Natural killer cell treated with Interleukin-12 subunit alpha and Interleukin-12 subunit beta and Interleukin-15 and Interleukin-18, amount 100 ng/mL, for 72 hours (primary cell): ENCODE data around the gene ANK3. TPM values are rescaled to one million over a fixed set of nuclear protein-coding genes. Genes with fewer than 3 reads are reported as not detected.

Experiments
- ATAC-seq, 2 donors: fragments of 150-1000 bp; cut with Tn5 transposase in 1 of 2; sonication (Bioruptor Pico), chemical (Tn5 transposase) in 1 of 2; 2 replicates each; pipeline ENCODE4 v1.10.0; 2021
- DNase-seq: peaks from one replicate; pipeline ENCODE4 v3.0.0; 2022; ENCODE audit warnings: low spot score
- H3K27ac Mint-ChIP-seq, 2 donors: 1 replicate in 1 of 2; 2 replicates in 1 of 2; pipeline ENCODE4 v1.8.0; 2022; ENCODE audit warnings: mixed read lengths in 2 of 2, mild to moderate bottlenecking in 1 of 2, moderate library complexity in 1 of 2
- H3K27me3 Mint-ChIP-seq, 2 donors: 1 replicate in 1 of 2; 2 replicates in 1 of 2; pipeline ENCODE4 v1.8.0; 2022; ENCODE audit warnings: mixed read lengths in 2 of 2
- H3K36me3 Mint-ChIP-seq: one replicate; pipeline ENCODE4 v1.8.0; 2022; ENCODE audit warnings: mixed read lengths
- H3K4me1 Mint-ChIP-seq, 2 donors: 1 replicate in 1 of 2; 2 replicates in 1 of 2; pipeline ENCODE4 v1.8.0; 2022; ENCODE audit warnings: low read depth in 2 of 2, mixed read lengths in 2 of 2, mild to moderate bottlenecking in 1 of 2
- H3K4me3 Mint-ChIP-seq: one replicate; pipeline ENCODE4 v1.8.0; 2022; ENCODE audit warnings: mixed read lengths
- H3K9me3 Mint-ChIP-seq: 2 replicates; pipeline ENCODE4 v1.8.0; 2022; ENCODE audit warnings: mixed read lengths
- total RNA-seq, 2 donors: library from RNA; stranded (reverse); gene quantifications; one replicate each; pipeline ENCODE4 v1.2.3, GENCODE V29; 2022

The ANK3 gene
- total RNA-seq, 2 donors from 2014 or later, result 22.0 to 92.7 TPM

DNA sequence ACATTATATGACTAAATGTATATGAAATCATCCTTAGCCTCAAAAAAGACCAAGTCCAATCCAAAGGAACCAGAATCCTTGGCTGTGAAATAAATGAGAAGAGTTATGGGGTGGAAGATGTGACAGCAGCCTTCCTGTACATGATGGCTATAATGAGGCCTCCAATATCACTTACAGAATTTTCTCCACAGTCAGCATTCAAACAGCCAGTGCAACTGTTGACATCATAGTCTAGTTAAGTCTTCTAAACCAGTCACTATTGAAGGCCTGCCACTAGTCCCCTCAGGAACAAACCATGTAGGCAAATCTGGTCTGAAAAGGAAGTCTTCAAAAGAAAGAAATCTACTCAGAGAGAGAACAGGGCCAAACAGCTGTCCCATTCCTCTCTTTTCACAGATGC lies 263.8 kb downstream of the ANK3 start:
- ATAC-seq (no peak), DNase-seq (no peak)
- H3K27me3 Mint-ChIP-seq, result no peaks in the 10 kb centered on the region
- no peaks in the 10 kb centered on the region for H3K36me3 Mint-ChIP-seq
- no peaks in the 10 kb centered on the region for H3K4me1 Mint-ChIP-seq
- no peak overlapping the region for H3K4me3 Mint-ChIP-seq
- H3K9me3 Mint-ChIP-seq, result no peaks in the 10 kb centered on the region
- no peak overlapping the region for H3K27ac Mint-ChIP-seq

DNA sequence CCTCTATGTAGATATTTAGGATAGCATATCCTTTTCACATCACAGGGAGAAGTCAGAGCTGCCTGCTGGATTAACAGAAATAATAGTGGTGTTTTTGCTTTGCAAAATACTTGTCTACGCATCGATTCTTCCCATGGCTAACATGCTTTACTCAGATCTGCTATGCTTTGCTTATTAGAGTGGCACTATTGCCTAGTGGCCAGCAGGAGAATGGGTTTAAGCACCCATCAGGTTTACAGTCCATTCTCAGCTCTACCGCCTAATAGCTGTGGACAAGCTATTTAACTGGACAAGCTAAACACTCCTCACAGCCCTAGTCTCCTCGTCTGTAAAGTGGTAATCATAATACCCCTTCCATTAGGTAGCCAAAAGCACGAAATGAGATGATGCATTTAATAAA lies 265.1 kb downstream of the ANK3 start:
- no peak overlapping the region for H3K4me3 Mint-ChIP-seq
- H3K27me3 Mint-ChIP-seq, result no peaks in the 10 kb centered on the region
- H3K36me3 Mint-ChIP-seq, result no peaks in the 10 kb centered on the region
- H3K27ac Mint-ChIP-seq, result no peak overlapping the region
- no peak for ATAC-seq
- no peak for DNase-seq
- no peaks in the 10 kb centered on the region for H3K9me3 Mint-ChIP-seq
- no peaks in the 10 kb centered on the region for H3K4me1 Mint-ChIP-seq

DNA sequence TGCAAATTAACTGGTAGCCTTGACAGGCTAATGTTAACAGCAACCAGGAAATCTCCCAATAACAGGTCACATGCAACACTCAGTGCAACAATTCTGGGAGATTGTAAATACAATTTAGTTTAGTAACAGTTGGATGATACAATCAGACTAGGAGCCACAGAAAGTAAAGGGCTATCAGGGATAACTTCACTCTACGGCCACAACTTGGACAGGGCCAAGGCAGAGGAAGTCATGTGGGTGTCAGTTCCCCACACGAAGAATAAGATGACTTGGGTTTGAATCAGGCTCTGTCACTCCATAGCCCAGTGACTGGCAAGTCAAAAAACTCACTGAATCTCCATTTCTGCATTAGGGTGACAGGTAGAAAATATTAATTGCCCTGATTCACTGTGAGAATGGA lies 266.0 kb downstream of the ANK3 start:
- Mint-ChIP-seq H3K27ac (no peak overlapping the region), H3K4me1 (no peaks in the 10 kb centered on the region), H3K9me3 (no peaks in the 10 kb centered on the region), H3K27me3 (no peaks in the 10 kb centered on the region), H3K4me3 (no peak overlapping the region), H3K36me3 (no peaks in the 10 kb centered on the region)
- no peak for DNase-seq
- ATAC-seq, result no peak

DNA sequence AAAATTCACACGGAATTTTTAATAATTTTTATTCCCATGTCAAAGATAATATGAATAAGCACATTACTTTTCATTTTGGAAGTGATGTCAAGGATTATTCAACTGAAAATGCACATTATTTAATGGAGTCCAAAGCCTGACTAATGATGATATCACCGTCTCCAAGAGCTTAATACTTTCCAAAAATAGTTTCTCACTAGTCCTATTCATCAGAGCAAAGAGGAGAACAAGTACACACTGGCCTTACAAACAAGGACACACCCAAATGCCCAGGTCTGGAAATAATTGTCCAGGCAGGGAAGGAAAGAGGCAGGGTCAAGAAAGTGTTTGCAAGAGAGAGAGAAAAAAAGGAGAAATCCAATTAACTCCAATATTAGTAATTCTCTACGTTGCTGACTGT lies 266.5 kb downstream of the ANK3 start:
- Mint-ChIP-seq H3K36me3 (no peaks in the 10 kb centered on the region), H3K9me3 (no peaks in the 10 kb centered on the region), H3K27me3 (no peaks in the 10 kb centered on the region), H3K4me3 (no peak overlapping the region), H3K27ac (no peak overlapping the region), H3K4me1 (no peaks in the 10 kb centered on the region)
- ATAC-seq (no peak), DNase-seq (no peak)

DNA sequence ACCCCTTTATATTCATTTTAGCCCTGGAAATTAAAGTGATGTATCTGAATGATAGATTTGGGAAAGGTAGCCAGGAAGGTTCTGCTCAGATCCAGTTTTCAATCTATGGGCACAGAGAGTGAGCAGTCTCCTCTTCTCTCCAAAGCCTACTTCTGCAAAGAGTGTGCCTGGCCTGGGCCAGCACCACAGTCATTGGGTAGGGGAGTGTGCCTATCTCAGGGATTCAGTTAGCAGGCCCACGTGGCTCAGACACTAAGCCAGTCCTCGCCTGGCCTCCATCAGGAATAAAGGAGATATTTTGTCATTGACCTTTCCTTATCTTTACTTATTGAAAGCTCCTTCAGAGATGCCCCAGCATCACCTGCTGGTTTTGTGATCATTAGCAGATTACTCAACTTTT lies 267.5 kb downstream of the ANK3 start:
- no peaks in the 10 kb centered on the region for H3K4me1 Mint-ChIP-seq
- H3K36me3 Mint-ChIP-seq, result no peaks in the 10 kb centered on the region
- DNase-seq, result no peak
- no peaks in the 10 kb centered on the region for H3K9me3 Mint-ChIP-seq
- no peak for ATAC-seq
- no peaks in the 10 kb centered on the region for H3K27me3 Mint-ChIP-seq
- no peak overlapping the region for H3K27ac Mint-ChIP-seq
- no peak overlapping the region for H3K4me3 Mint-ChIP-seq

DNA sequence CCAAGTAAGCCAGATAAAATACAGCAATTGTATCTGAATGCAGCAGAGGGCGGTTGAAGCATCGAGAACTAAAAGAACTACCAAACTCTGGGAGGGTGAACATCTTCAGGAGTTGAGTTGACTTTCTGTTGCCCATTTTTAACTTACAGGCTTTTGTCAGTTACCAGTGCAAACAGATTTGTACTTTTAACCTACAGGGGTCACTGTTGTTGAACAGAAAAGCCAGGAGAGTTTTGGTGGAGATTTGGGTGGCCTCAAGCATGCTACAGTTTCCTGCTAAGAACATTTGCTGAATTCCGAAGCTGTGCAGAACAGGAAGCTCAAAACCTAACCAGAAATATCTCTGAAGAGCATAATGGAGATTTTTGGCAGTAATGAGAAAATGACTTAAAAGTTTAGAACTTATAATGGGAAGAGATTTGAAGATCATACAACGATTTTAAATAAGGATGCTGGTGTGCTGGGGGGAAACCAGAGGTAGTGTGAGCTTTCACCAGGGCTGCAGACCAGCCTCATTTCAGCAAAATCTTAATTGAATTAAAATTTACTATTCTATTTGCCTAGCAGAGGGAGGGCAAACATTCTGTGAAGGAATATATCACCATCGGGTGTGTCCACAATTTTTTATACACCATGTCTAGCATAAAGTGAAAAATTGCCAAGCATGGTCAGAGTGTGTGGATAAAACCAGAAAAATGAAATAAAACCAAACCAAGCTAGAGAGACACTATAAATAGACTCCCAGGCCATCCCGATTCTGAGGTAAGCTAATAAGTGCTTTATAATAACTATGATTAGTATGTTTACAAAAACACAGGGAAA lies 274.7 kb downstream of the ANK3 start:
- H3K9me3 Mint-ChIP-seq, result no peaks in the 10 kb centered on the region
- peaks cover 0 to 3% of the 10 kb centered on the region in 2 donors for H3K27me3 Mint-ChIP-seq
- H3K4me3 Mint-ChIP-seq, result no peak overlapping the region
- DNase-seq (no peak), ATAC-seq (no peak)
- H3K4me1 Mint-ChIP-seq, result no peaks in the 10 kb centered on the region
- H3K27ac Mint-ChIP-seq, result no peak overlapping the region
- no peaks in the 10 kb centered on the region for H3K36me3 Mint-ChIP-seq

DNA sequence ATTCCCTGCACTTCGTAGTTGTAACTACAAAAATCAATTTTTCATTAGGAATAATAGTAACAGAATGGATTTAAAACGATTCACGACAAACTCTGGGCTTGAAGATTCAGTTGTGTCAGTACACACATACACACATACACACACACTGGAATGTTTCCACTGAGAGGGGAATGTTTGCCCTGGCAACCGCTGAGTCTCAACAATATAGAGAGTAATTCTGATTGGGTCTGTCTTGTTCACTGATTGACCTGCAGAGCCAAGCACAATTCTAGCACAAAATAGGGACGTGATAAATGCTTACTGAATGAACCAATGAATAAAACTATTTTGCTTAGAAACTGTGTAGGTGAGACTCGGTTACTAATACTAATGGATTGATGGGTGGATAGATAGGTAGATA lies 278.9 kb downstream of the ANK3 start:
- no peak overlapping the region for H3K27ac Mint-ChIP-seq
- DNase-seq (no peak), ATAC-seq (no peak)
- H3K36me3 Mint-ChIP-seq, result no peaks in the 10 kb centered on the region
- no peaks in the 10 kb centered on the region for H3K4me1 Mint-ChIP-seq
- H3K4me3 Mint-ChIP-seq, result no peak overlapping the region
- peaks cover 0 to 3% of the 10 kb centered on the region in 2 donors for H3K27me3 Mint-ChIP-seq
- no peaks in the 10 kb centered on the region for H3K9me3 Mint-ChIP-seq

DNA sequence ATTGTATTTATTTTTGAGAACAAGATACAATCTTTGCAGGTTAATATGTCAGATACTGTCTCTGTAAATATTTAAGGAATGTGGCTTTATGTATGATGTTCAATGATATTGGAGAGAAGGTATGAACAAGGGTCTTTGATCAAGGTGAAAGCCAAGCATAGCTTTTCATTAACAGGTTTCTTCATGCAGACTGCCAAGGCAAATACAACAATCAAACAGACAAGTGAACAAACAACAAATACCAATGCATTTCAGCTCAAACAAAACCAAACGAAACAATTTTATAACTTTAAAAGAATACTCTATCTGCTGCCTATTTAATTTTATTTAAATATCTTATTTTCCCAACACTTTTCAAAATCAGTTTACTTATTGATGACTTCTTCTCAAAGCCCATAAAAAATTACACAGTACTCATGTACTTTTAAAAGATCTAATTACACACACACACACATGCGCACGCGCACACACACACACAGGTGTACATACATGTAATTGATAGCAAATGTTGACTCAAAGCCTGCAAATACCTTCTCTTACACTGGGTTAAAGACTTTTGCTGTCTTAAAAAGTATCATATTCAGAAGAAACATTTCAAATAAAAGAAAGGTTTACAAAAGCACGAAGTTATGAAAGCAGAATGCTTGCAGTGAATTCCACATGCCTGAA lies 282.2 kb downstream of the ANK3 start:
- DNase-seq, result no peak
- no peak overlapping the region for H3K4me3 Mint-ChIP-seq
- no peaks in the 10 kb centered on the region for H3K9me3 Mint-ChIP-seq
- no peaks in the 10 kb centered on the region for H3K4me1 Mint-ChIP-seq
- ATAC-seq, result no peak
- H3K27me3 Mint-ChIP-seq, result peaks cover 0 to 3% of the 10 kb centered on the region in 2 donors
- H3K27ac Mint-ChIP-seq, result no peak overlapping the region
- no peaks in the 10 kb centered on the region for H3K36me3 Mint-ChIP-seq

DNA sequence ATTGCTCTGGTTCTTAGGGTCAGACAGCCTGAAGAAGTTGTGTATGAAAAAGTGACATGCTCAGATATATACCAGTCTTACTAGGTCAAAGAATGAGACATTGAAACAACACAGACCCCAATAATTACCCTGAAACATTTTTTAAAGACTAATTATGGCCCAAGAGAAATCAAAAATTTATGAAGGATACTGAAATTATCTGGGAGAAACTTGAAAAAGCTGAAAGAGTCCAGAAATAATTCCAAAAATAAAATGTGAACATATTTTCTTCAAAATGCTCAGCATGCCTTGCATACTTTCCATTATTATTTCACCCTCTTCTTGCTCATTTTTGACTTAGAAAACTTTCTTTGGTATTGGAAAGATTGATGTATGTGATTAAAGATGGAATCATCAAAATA lies 284.4 kb downstream of the ANK3 start:
- Mint-ChIP-seq H3K9me3 (no peaks in the 10 kb centered on the region), H3K4me1 (no peaks in the 10 kb centered on the region), H3K4me3 (no peak overlapping the region), H3K27me3 (no peaks in the 10 kb centered on the region), H3K36me3 (no peaks in the 10 kb centered on the region), H3K27ac (no peak overlapping the region)
- ATAC-seq, result no peak
- DNase-seq, result no peak

DNA sequence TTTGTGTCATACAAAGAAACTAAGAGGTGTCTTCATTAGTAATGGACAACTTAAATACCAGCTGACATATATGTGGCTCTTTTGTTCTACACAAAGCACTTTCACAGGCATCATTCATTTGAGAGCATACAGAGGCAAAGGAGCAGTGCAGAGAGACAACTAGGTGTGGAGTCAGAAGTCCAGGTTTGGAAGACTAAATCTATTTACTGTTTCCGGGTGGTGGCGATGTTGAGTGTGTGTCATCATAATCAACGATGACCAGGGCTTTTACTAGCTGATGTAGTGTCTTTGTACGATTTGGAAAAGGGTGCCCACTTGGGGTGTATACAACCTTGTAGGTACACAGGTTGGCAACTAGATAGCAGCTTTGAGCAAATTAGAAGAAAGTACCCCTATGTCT lies 287.9 kb downstream of the ANK3 start:
- no peaks in the 10 kb centered on the region for H3K4me1 Mint-ChIP-seq
- H3K27me3 Mint-ChIP-seq, result no peaks in the 10 kb centered on the region
- no peak overlapping the region for H3K4me3 Mint-ChIP-seq
- no peaks in the 10 kb centered on the region for H3K9me3 Mint-ChIP-seq
- DNase-seq (no peak), ATAC-seq (no peak)
- H3K36me3 Mint-ChIP-seq, result no peaks in the 10 kb centered on the region
- H3K27ac Mint-ChIP-seq, result no peak overlapping the region

DNA sequence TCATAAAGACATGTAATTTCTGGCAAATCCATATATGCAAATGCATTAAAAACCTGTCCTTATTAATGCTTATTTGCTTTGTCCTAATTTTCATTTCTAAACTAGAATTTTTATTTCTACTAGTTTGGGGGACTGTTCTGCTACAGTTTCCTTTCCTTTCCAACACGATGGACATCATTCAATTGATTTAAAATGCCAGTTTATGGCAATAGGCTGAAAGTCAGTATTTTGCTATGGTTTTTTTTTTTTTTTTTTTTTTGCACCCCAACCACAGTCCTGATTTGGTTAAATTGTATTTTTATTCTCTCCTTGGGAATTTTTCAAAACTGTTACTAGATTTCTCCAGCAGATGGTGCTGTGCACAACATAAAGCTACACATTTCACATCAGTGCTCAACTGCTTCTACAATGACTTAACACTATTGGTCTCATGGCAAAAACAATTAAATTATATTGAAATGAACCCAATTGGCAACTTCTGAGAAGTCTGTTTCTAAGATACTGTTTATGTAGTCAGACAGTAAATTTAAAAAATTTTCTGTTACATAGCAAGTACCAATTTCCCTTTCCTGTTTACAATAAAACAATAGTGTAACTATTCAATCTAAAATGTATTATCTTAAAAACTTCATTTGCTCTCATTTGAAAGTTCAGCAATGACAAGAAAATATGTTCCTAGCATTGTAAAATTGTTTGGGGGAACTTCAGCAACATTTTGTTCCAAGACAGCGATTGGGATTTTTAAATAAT lies 289.5 kb downstream of the ANK3 start:
- no peak overlapping the region for H3K27ac Mint-ChIP-seq
- H3K4me1 Mint-ChIP-seq, result no peaks in the 10 kb centered on the region
- no peaks in the 10 kb centered on the region for H3K9me3 Mint-ChIP-seq
- DNase-seq, result no peak
- no peaks in the 10 kb centered on the region for H3K36me3 Mint-ChIP-seq
- no peak for ATAC-seq
- no peaks in the 10 kb centered on the region for H3K27me3 Mint-ChIP-seq
- H3K4me3 Mint-ChIP-seq, result no peak overlapping the region

DNA sequence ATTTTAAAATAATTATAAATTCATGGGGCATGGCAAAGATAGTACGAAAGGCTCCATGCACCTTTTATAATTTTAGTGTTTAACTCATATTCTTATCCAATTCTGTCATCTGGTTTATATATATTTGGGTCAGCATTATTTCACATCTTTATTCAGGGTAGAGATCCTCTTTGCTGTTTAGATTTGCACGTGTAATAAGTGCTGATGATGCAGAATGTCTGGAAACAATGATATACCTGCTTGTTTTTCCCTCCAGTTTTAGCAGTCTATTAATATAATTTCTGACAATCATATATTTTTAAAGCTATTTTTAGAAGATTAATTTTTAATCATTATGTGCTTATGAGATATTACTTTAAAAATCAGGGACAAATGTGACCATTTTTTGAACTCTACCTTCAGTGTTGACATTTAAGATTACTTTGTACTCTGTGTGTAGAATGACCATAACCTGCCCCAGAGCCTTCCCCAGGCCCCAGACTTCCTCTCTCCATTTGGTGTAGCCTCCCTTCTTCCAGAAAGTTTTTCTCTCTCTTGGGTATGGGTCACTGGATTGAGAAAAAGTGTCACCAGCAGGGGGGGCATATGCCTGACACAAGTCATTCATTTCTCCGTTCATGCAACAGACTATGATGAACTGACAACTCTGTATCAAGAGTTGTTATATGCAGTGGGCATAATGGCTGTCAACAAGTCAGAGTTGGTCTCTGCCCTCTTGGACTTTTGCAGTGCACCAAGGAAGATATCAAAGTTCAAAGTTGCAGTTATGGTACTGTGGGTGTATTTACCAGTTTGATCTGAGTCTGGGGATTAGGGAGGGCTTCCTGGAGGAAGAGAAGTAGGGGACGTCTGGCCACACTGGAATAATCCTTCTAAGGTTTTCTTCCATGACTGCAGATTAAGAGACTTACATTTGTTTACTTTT lies 290.7 kb downstream of the ANK3 start:
- no peaks in the 10 kb centered on the region for H3K36me3 Mint-ChIP-seq
- H3K27me3 Mint-ChIP-seq, result no peaks in the 10 kb centered on the region
- H3K4me3 Mint-ChIP-seq, result no peak overlapping the region
- no peaks in the 10 kb centered on the region for H3K9me3 Mint-ChIP-seq
- no peaks in the 10 kb centered on the region for H3K4me1 Mint-ChIP-seq
- no peak overlapping the region for H3K27ac Mint-ChIP-seq
- ATAC-seq (no peak), DNase-seq (no peak)

DNA sequence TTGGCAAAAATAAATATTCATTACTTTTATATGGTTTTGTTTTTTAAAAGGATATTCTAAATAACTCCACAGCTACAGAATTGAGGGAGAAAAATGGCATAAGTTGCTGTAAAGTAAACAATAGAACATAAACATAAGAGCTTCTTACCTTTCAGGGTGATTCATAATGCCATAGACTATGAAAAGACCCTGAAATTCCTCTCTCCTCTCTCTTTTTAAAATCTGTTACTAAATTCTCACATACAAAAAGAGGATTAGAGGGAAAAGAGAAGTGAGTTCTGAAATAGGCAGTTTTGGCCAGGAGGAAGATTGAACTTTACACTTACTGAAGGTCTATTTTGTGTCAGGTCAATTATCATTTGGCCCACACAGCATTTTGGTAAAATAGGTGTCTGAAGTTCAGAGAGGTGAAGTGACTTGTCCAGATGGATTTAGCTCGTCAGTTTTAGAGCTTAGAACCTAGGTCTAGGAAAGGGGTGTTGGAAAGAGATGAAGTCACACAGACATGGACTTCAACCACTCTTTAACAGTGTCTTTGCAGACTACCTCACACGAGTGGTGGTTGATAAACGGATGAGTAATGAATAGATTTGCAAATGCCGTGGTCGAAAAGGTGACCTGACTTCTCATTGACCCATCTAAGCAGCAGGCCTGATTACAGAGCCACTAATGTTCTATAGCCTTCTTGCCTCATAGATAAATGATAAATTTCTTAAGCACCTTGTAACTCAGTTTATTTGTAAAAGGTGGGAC lies 292.7 kb downstream of the ANK3 start:
- DNase-seq, result no peak
- H3K4me3 Mint-ChIP-seq, result no peak overlapping the region
- no peaks in the 10 kb centered on the region for H3K9me3 Mint-ChIP-seq
- H3K36me3 Mint-ChIP-seq, result no peaks in the 10 kb centered on the region
- H3K27me3 Mint-ChIP-seq, result no peaks in the 10 kb centered on the region
- no peak overlapping the region for H3K27ac Mint-ChIP-seq
- ATAC-seq, result no peak
- H3K4me1 Mint-ChIP-seq, result no peaks in the 10 kb centered on the region
